GM21576 (cell line): Measurements from ENCODE around the gene PRR18.

Experiments used
- ATAC-seq: cut with Tn5 transposase; IDR thresholded peaks from one replicate; pipeline ENCODE4 v1.9.1; 2021; ENCODE audit warnings: mild to moderate bottlenecking, moderate library complexity; ENCODE audit not compliant: unreplicated experiment

PRR18 gene

DNA sequence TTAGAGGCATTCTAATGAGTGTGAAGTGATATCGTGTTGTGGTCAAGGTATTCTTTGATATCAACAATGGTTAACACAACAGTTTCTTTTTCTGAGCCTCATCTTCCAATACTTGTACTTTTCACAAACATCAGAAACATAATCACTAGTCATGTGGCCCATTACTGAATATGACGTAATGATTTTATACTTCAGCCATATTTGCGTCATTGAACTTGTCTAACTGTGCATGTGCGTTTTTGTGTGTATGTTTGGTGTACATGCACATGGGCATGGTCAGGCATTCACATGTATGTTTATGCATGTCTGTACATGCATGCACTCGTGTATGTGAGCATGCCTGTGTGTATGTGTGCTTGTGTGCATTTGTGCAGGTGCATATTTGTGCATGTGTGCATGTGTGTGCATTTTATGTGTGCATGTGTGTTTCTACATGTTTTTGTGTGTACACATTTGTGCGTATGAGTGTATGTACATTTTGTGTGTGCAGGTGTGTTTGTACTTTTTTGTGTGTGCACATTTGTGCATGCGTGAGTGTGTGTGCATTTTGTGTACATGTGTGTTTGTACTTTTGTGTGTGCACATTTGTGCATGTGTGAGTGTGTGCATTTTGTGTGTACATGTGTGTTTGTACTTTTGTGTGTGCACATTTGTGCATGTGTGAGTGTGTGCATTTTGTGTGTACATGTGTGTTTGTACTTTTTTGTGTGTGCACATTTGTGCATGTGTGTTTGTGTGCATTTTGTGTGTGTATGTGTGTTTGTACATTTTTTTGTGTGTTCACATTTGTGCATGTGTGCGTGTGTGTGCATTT is 29.4 kb downstream of the PRR18 start:
- no peak for ATAC-seq

DNA sequence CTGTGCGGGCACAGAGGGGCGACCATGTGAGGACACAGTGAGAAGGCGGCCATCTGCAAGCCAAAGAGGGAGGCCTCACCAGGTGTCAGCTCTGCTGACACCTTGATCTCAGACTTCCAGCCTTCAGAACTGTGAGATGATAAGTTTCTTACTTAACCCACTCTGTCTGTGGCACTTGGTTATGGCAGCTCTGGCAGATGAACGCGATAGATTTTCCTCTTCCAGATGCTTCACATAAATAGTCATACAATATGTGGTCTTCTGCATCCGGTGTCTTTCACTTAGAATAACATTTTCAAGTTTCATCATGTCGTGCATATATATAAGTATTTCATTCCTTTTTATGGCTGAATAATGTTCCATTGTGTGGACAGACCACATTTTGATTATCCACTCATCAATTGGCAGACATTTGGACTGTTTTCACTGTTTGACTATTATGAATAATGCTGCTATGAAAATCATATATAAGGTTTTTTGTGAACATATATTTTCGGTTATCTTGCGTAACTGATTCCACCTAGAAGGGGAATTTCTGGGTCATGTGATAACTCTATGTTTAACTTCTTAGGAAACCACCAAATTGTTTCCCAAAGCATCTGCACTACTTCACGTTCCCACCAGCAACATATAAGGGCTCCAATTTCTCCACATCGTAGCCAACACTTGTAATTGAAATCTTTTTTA is 30.2 kb downstream of the PRR18 start:
- ATAC-seq = no peak

DNA sequence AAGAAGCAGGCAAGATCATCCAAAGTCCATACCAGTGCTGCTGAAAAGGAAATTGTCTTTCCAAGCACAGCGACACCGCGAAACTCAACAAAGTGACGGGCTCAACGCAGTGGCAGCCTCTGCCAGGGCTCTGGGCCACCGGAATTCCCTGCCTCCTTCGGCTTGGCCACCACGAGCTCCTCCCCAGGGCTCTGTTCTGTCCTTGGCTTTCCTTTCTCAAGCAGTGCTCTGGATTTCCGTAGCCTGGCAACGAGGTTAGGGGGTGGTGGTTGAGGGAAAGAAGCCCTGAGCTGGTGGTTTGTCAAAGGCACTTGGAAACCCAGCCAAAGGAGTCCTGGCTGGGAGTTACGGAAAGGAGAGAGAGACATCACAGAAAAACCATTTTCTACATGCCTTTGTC is 31.2 kb downstream of the PRR18 start:
- ATAC-seq = no peak

DNA sequence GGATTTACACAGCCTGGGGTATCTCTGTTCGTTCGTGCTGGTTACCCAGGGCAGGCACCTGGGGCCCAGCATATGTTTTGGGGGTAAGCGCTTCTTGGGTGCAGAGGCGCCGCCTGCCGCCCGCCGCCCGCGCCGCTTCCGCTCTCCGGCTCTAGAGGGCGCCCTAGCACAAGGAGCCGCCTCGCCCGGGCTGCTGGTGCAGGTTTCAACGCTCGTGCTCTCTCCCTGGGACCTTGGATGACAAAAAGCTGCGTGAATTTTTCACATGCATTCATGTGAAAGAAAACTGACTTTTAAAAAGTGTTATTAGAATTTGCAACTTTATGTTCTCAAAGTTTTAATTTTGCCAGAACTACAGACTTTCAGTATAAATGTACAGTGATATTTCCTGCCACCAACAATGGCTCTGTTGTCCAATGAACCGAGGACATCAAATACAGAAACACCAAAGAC is 32.5 kb downstream of the PRR18 start:
- peak; percentile 80 for ATAC-seq

DNA sequence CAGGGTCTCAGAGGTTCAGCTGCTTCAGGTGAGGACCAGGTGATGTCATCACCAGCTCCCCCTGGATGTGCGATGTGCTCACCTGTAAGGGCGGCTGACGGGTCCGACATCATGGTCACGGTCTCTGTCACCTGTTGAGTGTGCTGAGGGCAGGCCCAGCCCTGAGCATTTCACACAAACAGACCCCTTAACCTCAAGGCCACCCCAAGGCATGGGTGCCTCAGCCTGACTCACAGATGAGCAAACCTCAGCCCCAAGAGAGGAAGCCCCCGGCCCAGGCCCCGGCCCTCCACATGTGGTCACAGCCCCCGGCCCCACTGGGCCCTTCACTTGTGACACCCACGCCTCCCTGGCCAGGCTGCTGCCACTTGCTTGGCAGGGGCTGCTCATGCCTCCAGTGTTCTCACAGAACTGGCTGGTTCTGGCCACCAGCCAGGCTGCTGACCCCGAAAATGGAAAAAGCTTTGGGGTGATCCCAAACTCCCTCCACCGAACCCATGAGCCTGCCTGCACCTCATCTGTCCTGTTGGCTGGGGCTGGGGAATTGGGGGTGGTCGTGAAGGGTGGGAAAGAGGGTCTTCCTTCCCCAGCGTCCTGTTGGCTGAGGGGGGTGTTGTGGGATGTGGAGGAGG is 33.3 kb downstream of the PRR18 start:
- ATAC-seq = no peak

DNA sequence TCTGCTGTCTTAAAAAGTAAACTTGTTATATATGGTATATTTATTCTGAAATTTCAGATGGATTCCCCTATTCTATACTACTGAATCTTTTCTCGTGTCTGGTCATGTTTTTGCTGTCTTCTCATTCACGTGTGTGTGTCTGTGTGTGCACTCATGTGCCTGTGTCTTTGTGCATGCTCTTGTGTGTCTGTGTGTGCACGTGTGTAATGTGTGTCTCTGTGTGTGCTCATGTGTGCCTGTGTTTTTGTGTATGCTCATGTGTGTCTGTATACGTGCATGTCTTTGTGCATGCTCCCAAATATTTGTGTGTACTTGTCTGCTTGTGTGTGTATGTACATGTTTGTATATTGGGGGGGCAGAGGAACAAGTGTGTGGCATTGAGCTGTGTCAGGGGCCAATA is 34.0 kb downstream of the PRR18 start:
- ATAC-seq = no peak

DNA sequence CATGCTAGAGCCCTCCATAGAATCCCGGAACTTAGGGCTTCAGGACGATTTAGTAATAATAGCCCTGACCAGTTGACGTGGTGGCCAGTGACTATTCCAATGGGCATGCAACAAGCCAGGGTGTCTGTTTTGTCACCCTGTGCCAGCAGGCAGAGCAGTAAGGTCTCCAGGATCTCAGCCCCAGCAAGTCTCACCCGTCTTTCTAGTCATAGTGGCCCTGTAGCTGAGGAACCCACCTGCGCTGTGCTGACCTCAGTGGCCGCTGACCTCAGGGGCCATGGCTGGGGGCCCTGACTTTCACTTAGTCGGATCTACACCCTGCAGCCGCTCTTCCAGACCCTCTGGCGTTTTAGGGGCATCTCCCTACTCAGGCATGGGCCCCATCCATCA is 36.8 kb downstream of the PRR18 start:
- no peak for ATAC-seq

DNA sequence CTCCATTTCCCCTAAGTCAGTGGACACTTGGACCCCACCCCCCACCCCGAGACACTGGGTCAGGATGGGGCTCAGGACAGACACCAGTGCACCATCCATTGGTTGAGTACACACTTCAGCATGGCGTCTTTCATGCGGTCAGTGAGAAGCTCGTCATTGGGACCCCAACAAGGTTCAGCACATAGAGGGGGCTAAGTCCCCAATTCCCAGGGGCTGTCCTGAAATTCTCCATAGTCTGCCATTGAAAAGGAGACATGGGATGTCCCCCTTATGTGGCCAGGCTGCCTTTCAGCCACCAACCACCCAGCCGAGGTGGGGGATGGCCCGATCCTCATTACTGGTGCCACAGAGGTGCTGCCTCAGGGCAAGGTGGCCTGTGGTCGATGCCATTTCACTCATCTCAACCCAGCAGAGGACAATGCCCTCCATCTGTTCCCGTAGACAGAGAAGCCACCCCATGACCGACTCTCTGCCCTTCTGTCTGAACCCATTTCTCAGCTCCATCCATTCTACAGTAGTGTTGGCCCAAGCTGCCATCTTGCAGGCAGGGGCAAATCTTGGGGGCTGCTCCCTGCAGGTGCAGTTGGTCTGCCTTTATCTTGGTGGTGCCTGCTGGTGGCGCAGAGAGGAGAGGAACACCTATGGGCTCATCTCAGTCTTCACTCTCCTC is 37.4 kb downstream of the PRR18 start:
- ATAC-seq = no peak

DNA sequence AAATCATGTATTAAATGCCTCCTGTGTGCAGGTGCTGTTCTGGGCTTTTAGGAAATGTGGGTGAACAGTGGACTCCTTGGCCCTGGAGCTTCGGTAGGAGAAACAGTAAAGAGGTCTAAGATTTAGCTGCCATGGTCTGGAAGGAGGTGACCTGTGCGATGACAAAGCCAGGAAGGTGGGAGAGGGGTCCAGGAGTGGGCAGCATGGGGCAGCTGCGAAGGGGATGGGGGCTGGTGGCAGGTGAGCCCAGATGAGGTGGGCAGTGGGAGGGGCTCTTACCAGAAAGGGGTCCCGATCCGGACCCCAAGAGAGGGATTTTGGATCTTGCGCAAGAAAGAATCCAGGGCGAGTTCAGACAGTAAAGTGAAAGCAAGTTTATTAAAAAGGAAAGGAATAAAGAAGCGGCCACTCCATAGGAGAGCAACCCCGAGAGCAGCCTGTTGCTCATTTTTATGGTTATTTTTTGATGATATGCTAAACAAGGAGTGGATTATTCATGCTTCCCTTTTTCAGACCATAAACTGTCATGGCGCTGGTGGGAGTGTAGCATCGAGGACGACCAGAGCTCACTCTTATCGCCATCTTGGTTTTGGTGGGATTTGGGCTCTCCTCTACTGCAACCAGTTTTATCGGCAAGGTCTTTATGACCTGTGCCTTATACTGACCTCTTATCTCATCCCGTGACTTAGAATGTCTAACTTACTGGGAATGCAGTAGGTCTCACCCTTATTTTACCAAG is 38.7 kb downstream of the PRR18 start:
- ATAC-seq = no peak

DNA sequence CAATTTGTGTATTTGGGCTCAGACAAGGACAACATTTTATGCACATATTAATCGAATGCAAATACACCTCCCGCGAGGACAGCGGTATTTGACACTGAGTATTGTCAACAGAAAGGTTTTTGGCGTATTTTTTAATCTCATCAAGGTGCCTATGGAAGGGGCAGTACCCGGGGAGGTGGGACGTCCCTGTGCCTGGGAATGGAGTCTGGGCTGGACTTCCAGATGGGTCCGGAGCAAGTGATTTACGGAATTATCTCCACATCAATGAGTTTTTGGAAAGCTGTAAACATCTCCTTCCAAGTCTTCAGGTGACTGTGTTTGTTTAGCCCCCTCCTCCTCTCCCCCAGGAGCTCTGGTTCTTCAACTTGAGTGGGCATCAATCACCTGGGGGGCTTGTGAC is 39.8 kb downstream of the PRR18 start:
- no peak for ATAC-seq

DNA sequence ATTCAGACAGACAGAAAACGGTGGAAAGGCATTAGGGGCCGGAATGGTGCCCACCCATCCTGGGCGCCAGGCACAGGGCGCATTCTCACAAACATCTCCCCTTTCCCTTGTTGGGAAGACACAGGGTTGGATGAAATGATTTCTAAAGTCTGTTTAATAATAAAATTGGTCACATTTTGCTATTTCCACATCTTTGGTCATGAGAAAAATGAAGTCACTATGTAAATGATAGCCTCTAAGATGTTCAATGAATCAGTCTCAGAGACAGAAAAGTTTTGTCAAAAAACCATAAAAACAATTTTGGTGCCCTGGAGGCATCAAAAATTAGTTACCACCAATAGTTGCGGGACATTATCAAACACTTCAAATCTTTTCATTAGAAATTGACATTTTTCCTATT is 40.7 kb downstream of the PRR18 start:
- ATAC-seq = no peak

DNA sequence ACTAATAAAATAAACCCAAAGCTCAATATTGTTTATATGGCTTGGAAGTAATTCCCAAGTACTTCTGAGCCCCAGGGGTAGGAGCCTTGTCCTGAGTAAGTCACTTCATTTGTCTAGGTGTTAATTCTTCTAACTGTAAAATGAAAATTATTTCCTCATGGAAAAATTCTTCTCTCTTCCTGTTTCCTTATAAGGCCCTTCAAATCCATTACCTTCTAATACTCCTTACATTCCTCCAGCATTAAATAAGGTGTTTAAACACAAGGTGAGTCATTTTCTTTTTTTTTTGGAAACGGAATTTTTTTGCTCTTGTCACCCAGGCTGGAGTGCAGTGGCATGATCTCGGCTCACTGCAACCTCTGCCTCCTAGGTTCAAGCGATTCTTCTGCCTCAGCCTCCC is 41.9 kb downstream of the PRR18 start:
- ATAC-seq = no peak

DNA sequence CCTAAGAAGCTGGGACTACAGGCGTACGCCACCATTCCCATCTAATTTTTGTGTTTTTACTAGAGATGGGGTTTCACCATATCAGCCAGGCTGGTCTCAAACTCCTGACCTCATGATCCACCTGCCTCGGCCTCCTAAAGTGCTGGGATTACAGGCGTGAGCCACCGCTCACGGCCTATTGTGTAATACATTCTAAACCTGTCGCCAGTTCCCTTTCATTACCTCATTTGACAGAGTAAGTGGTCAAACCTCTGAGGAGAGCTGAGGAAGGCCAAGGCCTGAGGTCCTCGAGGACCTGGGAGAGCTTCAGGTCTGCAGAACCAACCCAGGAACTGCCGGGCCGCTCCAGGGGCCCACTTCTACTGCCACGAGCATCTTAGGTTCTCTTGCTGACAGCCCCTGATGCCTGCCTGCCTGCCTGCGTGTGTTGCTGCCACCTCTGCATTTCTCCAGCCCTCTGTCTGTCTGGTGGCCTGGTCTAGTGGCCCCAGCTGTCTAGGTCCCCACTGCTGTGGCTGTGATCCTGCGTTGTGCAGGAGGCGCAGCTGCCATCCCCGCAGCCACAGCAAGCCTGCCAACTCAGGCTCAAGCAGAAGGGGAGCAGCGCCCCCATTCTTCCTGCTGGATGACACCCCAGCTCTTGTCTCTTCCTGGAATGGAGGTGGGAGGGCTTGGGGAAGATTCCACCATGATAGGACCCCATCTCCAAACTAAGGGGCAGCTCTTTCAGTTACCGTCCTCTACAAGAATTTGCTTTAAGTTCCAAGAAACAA is 45.3 kb downstream of the PRR18 start:
- no peak for ATAC-seq

DNA sequence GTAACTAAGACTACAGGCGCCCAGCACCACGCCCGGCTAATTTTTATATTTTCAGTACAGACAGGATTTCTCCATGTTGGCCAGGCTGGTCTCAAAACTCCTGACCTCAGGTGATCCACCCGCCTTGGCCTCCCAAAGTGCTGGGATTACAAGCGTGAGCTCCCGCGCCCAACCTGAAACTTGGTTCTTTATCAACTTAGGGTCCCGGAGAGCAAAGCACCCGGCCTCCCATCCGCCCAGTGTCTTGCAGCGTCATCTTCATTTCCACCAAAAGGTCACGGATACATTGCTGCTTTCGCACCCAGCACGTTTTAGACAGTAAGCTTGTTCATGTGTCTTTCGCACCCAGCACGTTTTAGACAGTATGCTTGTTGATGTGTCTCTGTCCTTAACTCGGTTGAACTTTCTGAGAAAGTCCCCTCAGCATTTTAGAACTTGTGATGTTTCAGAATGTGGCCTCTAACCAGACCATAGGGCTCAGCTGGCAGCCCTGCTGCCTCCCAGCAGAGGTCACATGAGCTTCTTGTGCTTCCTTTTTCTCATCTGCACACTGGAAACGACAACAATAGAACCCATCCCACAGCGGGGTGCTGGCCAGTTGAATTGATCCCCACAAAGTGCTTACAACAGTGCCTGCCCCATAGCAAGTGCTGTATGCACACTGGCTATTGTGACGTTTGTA is 48.8 kb downstream of the PRR18 start:
- peak; percentile 34 for ATAC-seq

DNA sequence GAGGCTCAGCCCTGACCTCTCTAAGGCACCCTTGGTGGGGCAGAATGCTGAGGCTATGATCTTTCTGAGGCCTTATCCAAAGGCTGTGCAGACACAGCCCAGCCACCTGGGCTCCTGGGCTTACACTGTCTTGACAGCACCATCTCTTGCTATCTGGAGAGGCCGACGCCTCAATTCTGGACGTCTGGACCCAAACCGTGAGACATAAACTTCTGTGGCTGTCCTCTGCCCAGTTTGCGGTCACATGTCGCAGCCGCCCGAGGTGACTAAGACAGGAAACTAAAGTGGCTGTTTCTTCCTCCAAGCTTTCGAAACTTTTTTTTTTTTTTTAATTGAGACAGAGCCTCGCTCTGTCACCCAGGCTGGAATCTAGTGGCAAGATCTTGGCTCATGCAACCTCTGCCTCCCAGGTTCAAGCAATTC is 49.3 kb downstream of the PRR18 start:
- peak; percentile 68 for ATAC-seq

DNA sequence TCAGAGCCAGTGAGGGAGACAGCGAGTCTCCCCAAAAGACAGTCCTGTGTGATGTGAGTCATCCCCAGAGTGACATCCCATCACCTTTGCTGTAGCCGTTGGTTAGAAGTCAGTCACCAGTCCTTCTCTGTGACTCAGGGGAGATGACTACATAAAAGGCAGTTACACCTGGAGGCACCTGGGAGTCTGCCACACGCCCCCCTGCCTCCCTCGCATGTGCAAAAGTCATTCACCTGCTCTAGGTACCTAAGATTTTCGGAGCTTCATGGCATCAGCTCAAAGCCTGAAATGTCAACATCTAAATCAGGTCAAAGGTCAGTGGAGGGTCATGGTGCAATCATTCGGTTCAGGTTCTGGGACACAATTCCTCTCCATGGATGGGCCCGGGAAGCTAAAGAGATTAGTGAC is 50.3 kb downstream of the PRR18 start:
- ATAC-seq = no peak
